Coronary artery (tissue), 2 donors: ENCODE results near the gene GK2.

Experiments used
- DNase-seq: peaks from one replicate; pipeline ENCODE4 v3.0.0-alpha.2; 2017; ENCODE audit warnings: low spot score
- H3K27ac ChIP-seq, 2 donors: fragments of 200-600 bp; sonication (generic); one replicate each; pipeline ENCODE4 v1.5.1; 2016 to 2019
- H3K4me3 ChIP-seq: fragments of 200-600 bp; sonication (generic); 2 replicates; pipeline ENCODE4 v1.5.1; 2016; ENCODE audit warnings: mild to moderate bottlenecking, moderate library complexity
- CTCF ChIP-seq: fragments of 200-600 bp; sonication (generic); IDR thresholded peaks from one replicate; pipeline ENCODE4 v1.5.1; 2019; ENCODE audit warnings: antibody characterized with exemption

Gene GK2

DNA sequence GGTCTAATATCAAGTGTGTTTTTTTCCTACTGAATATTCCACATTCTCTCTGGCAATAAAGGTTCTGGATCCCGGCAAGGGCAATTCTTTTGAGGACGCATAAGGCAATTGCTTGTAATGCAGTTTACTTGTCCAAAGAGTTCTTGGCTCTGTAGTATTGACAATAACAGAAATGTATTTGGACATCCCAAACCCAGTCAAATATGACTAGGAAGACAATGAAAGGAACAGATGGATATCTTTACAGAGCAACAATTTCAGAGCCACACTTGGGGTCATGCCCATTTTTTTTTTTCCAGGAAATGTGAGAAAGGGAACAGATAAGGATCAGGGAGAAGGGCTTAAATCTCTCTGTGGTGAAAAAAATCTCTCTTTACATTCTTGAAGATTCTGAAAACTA lies 12.2 kb downstream of the GK2 start:
- Histone ChIP-seq H3K27ac (no peak overlapping the region), H3K4me3 (no peak overlapping the region)
- no peak for DNase-seq
- no peak for TF ChIP-seq CTCF

DNA sequence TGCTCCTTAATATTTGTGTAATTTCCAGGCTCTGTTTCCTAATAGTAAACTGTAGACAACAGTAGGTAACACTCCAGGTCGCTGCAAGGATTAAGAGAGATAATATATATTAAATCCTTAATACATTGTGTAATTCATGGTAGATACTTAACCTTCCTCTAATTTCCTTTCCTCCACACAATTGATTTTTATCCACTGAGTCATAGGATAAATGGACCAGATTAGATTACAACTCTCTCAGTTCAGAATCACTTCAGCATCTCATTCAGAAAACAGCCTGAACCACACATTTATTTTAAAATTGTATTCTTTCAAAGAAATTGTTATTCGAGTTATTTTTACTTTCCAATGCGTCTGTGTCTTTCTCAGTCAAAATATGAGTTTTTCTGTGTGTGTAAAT lies 17.1 kb downstream of the GK2 start:
- no peak overlapping the region for H3K4me3 ChIP-seq
- DNase-seq = no peak
- TF ChIP-seq CTCF = no peak
- H3K27ac ChIP-seq = no peak overlapping the region

GRCh38 chr4:79385641-79386040 lies 22.4 kb downstream of the GK2 start:
- DNase-seq = no peak
- no peak for TF ChIP-seq CTCF
- Histone ChIP-seq H3K27ac (no peak overlapping the region), H3K4me3 (no peak overlapping the region)

DNA sequence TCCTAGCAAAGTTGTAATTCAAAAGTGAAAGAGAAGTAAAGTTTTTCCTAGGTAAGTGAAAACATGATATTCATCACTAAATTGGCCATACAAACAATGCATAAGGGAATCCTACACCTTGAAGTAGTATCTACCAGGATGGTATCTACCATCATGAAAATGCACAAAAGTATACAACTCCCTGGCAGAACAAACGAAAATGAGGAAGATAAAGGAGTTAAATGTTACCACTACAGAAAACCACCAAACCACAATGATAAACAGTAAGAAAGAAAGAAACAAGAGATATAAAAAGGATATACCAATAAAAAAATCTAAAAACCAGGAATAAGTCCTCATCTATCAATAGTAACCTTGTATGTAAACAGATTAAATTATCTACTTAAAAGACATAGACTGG lies 26.9 kb downstream of the GK2 start:
- TF ChIP-seq CTCF = no peak
- Histone ChIP-seq H3K27ac (no peak overlapping the region), H3K4me3 (no peak overlapping the region)
- no peak for DNase-seq

DNA sequence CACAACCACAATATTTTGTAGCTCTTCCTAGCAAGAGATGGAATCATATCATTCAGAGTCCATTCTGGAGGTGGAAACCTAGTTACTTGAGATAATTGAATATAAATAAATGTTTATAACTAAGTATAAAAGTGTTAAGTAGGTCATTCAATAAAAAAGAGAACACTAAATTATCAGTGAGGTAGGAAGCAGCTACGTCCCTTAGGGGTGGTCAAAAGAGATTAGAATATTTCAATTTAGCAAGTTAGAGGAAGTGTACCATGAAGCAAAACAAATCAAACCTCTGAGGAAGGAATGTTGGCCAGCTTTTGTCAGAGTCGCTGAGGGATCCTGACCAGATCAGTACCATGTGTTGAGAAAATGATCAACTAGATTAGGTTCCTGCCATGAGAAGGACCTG lies 38.0 kb downstream of the GK2 start:
- TF ChIP-seq CTCF = no peak
- DNase-seq = no peak
- no peak overlapping the region for H3K27ac ChIP-seq
- no peak overlapping the region for H3K4me3 ChIP-seq

- no peak overlapping the region for H3K27ac ChIP-seq
- H3K4me3 ChIP-seq = no peak overlapping the region
- DNase-seq = no peak
- TF ChIP-seq CTCF = no peak
Observed at GRCh38 chr4:79367096-79367495, 40.9 kb downstream of the GK2 start.

- Histone ChIP-seq H3K4me3 (no peak overlapping the region), H3K27ac (no peak overlapping the region)
- no peak for DNase-seq
- no peak for TF ChIP-seq CTCF
Observed at GRCh38 chr4:79366422-79366821, 41.6 kb downstream of the GK2 start.
